Calu3 (cell line): Measurements from ENCODE around the gene RAP1GAP. TPM values are rescaled to one million over a fixed set of nuclear protein-coding genes. Genes with fewer than 3 reads are reported as not detected.

ENCODE experiments used
- BruUV-seq: library from RNA; stranded (reverse); fragments of 400-500 nt; replicated peaks from 2 replicates; lab custom pipeline; 2021; lab: Mats Ljungman, UMichigan
- CTCF ChIA-PET: fragments of 300-600 bp; sonication (Branson Sonifier 250); formaldehyde crosslinking; loops from one replicate; lab custom pipeline; 2022; ENCODE audit warnings: antibody characterized with exemption; lab: Charles Lee
- DNase-seq: peaks from one replicate; pipeline ENCODE4 v3.0.0; 2022
- H3K27ac Mint-ChIP-seq: one replicate; pipeline ENCODE4 v1.8.0; 2022; ENCODE audit warnings: mixed read lengths; ENCODE audit not compliant: unreplicated experiment
- H3K27me3 Mint-ChIP-seq: one replicate; pipeline ENCODE4 v1.8.0; 2022; ENCODE audit warnings: mixed read lengths; ENCODE audit not compliant: unreplicated experiment
- H3K36me3 Mint-ChIP-seq: one replicate; pipeline ENCODE4 v1.8.0; 2022; ENCODE audit warnings: mild to moderate bottlenecking, moderate library complexity, mixed read lengths; ENCODE audit not compliant: insufficient read depth, unreplicated experiment
- H3K4me1 Mint-ChIP-seq: one replicate; pipeline ENCODE4 v1.8.0; 2022; ENCODE audit warnings: mild to moderate bottlenecking, low read depth, mixed read lengths; ENCODE audit not compliant: unreplicated experiment
- H3K4me3 Mint-ChIP-seq: one replicate; pipeline ENCODE4 v1.8.0; 2022; ENCODE audit warnings: mild to moderate bottlenecking, low read depth, moderate library complexity, mixed read lengths; ENCODE audit not compliant: unreplicated experiment
- H3K9me3 Mint-ChIP-seq: one replicate; pipeline ENCODE4 v1.8.0; 2022; ENCODE audit warnings: low read depth, mixed read lengths; ENCODE audit not compliant: unreplicated experiment
- CTCF ChIP-seq: fragments of 200-600 bp; IDR thresholded peaks from one replicate; pipeline ENCODE4 v1.8.0; 2022; ENCODE audit warnings: antibody characterized with exemption; ENCODE audit not compliant: unreplicated experiment
- intact Hi-C: fragments of 100-400 bp; cut with micrococcal nuclease; formaldehyde crosslinking; loops from one replicate; pipeline ENCODE4 v1.10.0; 2022; ENCODE audit not compliant: unreplicated experiment
- total RNA-seq: library from RNA; stranded (reverse); gene quantifications from 2 replicates; pipeline ENCODE4 v1.2.3, GENCODE V29; 2022

Gene RAP1GAP
- total RNA-seq, 1 experiment from 2014 or later: 23.8 TPM

GRCh38 chr1:21668951-21669257 is 253 bp downstream of the RAP1GAP start:
- H3K4me3 Mint-ChIP-seq: peak overlapping the region; percentile 56
- peaks cover 17% of the 10 kb centered on the region for H3K36me3 Mint-ChIP-seq
- no peaks in the 10 kb centered on the region for H3K27me3 Mint-ChIP-seq
- no peak overlapping the region for H3K27ac Mint-ChIP-seq
- H3K9me3 Mint-ChIP-seq: no peaks in the 10 kb centered on the region
- peaks cover 7% of the 10 kb centered on the region for H3K4me1 Mint-ChIP-seq
- no peak for DNase-seq
- no peak for TF ChIP-seq CTCF
- CTCF ChIA-PET: no interaction called here
- no TSS peak for BruUV-seq
- intact Hi-C loops: loop anchor here (5.0 kb wide), 1 partner anchor 227 kb away; the partner anchor contains the start of gene NBPF3

- CTCF ChIA-PET: no interaction called here
- peaks cover 7% of the 10 kb centered on the region for H3K4me1 Mint-ChIP-seq
- no peaks in the 10 kb centered on the region for H3K9me3 Mint-ChIP-seq
- H3K27me3 Mint-ChIP-seq: no peaks in the 10 kb centered on the region
- peak overlapping the region; percentile 56 for H3K4me3 Mint-ChIP-seq
- no peak for TF ChIP-seq CTCF
- BruUV-seq: no TSS peak
- no peak overlapping the region for H3K27ac Mint-ChIP-seq
- peaks cover 17% of the 10 kb centered on the region for H3K36me3 Mint-ChIP-seq
- intact Hi-C loops: loop anchor here (5.0 kb wide), 1 partner anchor 226 kb away; the partner anchor contains the start of gene NBPF3
- DNase-seq: no peak
Observed at GRCh38 chr1:21668232-21668950, 766 bp downstream of the RAP1GAP start.

GRCh38 chr1:21667348-21668231 is 1.6 kb downstream of the RAP1GAP start:
- intact Hi-C loops: loop anchor here (5.0 kb wide), 1 partner anchor 225 kb away; the partner anchor contains the start of gene NBPF3
- Mint-ChIP-seq H3K4me1 (peaks cover 7% of the 10 kb centered on the region), H3K9me3 (no peaks in the 10 kb centered on the region), H3K27ac (no peak overlapping the region), H3K27me3 (no peaks in the 10 kb centered on the region), H3K36me3 (peaks cover 17% of the 10 kb centered on the region), H3K4me3 (no peak overlapping the region)
- DNase-seq: no peak
- TF ChIP-seq CTCF: no peak
- CTCF ChIA-PET: no interaction called here
- BruUV-seq: no TSS peak

GRCh38 chr1:21666576-21667320 is 2.4 kb downstream of the RAP1GAP start:
- CTCF ChIA-PET: no interaction called here
- BruUV-seq: no TSS peak
- H3K4me3 Mint-ChIP-seq: no peak overlapping the region
- peaks cover 7% of the 10 kb centered on the region for H3K4me1 Mint-ChIP-seq
- H3K36me3 Mint-ChIP-seq: peaks cover 12% of the 10 kb centered on the region
- no peaks in the 10 kb centered on the region for H3K27me3 Mint-ChIP-seq
- no peak for DNase-seq
- intact Hi-C loops: loop anchor here (5.0 kb wide), 1 partner anchor 224 kb away; the partner anchor contains the start of gene NBPF3
- no peak for TF ChIP-seq CTCF
- H3K27ac Mint-ChIP-seq: no peak overlapping the region
- H3K9me3 Mint-ChIP-seq: no peaks in the 10 kb centered on the region
